Inferior parietal cortex (tissue), 1 donor: Measurements from ENCODE around the gene TRABD2B.

Experiments used
- DNase-seq: peaks from one replicate; pipeline ENCODE4 v3.0.0-alpha.2; 2016; ENCODE audit errors: extremely low spot score

TRABD2B gene

DNA sequence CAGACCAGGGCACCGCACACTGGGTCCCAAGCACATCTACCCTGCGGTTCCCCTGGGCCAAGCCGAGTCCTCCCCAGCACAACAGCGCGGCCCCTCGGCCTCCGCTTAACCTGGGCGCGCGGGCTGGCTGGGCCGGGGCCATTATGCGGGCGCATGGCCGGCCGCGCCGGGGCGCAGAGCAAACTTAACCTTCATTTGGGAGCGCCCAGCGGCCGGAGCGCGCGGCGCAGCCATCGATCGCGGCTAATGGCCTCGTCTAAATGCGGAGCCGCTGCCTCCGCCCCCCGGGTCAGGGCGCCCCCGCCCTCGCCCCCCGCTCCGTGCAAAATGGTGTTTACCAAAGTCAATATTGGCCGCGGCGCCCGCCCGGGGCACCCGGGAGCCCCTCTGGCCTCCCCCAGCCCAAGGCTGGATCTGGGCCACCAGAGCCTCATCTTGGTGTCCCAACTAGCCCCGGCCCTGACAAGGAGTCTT, 272.1 kb downstream of the TRABD2B start:
- DNase-seq, result no peak

DNA sequence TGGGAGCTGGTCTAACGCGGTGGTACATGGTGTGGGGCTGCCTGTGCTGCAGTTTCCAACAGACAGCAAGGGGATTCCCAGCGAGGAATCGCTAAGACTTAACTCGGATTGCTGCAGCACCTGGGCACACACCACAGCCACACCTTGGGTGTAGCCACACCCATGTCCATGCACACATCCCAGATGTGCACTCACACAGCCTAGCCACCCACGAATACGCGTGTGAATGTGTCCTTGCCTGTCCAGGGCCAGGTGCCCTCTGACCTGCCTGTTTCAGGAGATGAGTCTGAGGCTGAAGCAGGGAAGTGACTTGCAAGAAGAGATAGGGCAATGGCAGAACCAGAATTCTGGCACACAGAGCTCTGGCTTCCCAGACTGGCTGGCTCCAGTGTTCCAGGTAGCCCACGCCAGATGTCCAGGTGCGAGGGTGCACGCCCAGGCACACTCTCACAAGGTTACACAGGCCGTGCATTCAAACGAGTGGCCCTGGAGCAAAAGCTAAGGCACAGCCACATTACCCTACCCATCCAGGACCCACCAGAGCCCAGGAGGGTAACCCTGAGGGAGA, 272.7 kb downstream of the TRABD2B start:
- DNase-seq, result no peak

DNA sequence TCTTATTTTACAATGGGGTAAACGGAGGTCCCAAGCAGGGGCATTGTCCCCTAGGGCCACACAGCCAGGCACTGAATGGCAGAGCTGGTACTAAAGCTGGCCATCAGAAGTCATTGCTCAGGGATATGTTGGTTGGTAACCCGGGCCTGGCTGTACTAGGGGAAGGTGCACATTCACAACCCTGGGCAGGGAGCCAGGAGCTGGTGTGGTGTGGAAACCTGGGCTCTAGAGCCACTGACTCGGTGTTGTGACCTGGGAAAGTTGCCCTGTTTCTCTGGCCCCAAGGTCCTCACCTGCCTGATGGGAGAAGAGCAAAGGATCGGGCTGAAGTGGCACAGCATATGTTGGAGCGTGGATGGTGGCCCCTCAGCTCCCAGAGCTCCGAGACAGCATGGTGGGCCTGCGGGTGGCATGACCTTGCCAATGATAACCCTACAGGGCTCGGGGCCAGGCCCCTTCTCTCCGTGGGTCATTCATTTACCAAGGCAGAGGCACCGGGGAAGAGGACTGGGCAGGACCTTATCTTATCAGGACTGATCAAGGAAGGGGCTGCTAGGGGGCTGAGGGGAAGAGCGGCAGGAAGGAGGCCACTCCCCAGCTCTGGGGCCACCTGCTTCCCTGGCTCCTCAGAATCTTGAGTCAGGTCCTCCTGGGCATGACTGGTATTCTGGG, 274.1 kb downstream of the TRABD2B start:
- DNase-seq, result no peak

DNA sequence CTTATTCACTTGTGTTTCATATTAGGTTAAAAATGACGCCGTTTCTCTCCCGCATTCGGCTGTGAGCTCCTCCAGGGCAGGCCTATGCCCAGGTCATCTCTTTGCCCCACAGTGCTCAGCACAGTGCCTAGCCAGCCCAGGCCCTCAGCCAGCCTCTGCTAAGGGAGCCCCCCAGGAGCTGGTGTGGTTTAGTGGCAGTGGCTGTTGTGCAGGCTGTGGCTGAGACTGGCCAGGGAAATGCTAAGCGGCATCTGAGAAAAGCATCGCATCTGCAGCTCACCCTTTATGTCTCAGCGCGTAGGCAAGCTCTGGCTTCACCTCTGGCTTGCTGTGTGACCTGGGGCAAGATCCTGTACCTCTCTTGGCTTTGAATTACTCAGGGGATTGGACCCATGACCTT, 275.1 kb downstream of the TRABD2B start:
- DNase-seq, result no peak

DNA sequence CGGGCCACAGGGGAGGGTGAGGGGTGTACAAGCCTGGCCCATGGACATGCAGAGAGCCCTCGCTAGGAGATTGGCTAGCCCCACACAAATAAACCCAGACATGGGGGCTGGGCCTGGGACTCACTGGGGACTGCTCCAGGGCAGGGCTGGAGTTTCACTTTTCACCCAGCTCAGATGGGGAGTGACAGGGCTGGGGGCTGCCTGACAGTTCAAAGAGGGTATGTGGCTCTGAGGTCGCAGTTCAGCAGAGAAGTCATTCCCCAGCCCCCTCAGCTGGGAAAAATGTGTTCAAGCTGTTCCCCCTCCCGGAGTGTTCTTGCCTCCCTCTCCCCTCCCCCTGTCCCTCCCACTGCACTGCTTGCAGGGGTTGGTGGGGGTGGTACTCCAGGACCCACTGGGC, 277.1 kb downstream of the TRABD2B start:
- no peak for DNase-seq

DNA sequence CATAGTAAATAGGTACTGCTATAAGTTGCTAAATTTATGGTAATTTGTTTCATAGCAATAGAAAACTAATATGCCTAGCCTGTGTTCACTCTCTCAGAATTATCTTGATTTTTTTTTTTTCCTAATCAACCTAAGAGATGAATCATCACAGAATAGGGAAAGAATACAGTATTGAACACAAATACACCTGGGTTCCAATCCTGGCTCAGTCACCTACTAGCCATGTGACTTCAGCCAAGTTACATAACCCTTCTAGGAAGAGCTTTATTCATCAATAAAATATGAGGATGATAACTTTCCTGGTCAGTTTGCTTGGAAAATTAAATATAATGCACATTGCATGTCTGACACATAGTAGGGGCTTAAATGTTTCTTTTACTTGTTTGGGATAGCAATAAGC, 279.8 kb downstream of the TRABD2B start:
- DNase-seq, result no peak

DNA sequence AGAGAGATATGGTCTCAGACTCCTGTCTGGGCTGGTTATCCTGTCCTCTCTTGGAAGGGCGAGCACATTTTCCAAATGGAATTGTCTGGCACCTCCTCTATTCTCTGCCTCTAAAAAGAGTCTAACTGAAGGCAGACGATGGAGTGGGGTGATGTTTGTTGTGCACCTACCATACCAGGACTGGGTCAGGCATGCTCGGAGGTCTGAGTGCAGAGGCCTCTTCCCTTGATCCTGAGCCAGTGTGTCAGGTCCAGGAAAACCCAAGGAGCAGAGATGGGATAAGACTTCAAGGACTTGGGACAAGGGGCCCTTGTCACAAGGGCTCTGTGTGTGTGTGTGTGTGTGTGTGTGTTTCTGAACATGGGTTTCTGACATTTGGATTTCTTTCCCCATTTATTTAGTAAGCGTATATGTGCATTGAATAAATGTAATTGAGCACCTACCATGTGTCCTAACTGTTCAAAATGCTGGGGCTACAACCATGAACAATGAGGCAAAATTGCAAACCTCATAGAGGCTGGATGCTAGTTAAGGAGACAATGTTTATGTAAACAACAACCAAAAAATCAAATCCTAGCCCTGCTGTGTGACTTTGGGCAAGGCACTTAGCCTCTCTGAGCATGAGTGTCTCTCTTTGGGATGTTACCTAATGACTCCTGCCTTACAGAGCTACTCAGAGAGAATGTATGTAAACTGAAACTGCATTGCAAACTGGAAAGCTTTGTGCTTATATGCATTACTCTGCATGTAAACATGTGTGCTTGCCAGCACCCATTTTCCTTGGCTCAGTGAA, 283.0 kb downstream of the TRABD2B start:
- DNase-seq, result no peak

DNA sequence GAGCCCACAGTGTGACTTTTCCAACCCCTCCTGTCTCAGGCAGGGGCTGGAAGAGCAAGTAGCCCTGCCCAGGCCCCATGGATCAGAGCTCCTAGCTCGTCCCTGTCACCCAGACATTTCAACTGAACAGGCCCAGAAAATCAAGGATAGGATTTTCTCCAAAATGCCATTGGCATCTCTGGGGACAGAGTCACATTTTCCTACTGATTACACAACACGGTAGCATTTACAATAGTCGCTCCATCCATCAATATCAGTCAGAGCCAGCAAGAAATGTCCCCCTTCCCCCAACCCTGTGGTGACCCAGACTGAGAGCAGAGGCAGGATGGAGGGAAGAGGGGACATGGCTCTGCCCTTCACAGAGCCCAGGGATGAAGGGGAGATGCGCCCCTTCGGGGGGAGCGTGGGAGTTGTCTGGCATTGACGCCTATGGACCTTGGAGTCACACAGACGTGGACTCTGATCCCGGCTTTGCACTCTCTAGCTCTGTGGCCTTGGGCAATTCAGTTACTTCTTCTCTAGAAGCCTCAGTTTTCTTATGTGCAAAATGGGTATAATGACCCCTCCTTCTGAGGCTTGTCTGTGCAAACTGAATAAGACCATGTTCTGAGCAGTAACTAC, 283.7 kb downstream of the TRABD2B start:
- no peak for DNase-seq

DNA sequence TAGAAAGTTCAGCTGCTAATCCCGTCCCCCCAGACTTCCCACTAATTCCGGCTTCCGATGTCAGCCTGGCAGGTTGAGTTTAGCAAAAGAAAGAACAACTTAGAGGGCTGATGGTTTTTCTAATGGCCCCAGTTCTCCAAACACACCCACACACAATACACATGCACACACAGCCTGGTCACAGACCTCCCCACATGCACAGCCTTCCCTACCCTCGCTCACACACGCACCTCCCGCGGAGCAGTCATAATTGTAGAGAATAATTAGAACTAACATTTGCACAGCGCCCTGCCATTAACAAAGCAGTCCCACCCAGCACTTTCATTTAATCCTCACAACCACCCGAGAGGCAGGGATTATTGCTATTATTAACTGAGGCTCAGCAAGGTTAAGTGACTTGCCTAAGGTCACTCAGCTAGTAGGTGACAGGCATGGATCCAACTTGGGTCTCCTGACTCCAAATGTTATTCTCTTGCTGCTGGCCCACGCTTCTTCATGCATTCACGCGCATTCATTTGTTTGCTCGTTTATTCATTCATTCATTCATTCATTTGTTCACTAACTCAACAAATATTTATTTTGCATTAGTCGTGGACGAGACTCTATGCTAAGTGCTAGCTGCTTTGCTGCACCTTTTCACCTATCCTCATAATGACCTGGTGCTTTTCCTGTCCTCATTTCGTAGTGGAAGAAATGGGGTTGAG, 284.4 kb downstream of the TRABD2B start:
- no peak for DNase-seq

DNA sequence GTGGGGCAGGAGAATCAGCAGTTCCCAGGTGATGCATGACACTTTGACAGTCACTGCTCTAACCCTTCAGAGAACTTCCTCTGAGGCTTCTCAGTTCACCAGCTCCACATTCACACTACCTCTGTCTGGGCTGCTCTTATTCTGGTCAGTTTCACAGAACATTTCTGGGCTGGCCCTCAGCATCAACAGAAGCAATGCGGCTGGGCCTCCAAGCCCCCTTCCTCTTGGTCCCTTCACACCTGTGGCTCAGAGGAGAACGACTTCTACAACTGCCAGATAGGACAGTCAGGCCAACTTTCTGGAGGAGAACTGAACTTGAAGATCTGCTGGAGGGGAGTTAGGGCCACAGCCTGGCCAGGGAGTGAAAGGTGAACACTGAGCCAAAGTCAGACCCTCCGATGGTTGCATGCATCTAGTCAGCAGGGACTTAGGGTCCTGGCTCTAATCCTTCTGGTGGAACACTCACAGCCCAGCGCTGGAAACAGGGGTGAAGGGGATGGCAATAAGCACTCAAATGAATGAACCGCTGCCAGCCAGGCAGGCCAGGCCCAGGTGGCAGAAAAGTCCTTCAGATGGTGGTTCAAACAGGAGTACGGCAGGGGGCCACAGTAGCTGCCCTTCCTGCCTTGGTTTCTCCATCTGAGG, 285.2 kb downstream of the TRABD2B start:
- DNase-seq, result no peak

DNA sequence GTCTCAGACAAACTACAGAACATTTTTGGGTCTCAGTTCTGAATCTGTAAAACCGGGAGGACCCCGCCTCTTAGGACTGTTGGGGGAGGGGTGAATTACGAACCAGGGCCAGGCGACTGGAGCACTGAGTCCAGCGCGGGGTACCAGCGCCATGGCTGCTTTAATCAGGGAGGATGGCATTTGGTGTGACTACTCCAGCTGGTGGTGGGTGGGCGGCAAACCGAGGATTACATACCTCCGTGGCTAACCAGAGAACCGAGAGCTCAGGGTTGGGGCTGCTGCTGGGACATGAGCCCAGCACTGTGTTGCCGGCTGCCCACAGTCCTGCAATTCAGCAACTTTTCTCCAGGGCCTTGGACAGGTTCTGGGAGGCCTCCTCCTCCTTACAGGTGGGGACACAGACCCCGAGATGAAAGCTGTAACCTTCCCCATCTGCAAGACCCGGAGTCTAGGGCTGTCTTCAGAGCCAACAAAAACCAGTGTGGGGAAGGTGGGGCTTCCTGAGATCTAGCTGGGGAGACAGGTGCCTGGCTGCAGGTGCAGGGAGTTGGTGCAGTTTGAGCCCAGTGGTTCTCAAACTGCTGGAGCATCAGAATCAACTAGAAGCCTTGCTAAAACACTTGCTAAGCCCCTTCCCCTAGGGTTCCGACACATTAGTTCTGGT, 285.9 kb downstream of the TRABD2B start:
- DNase-seq, result no peak
